ENCODE data around the gene DTNBP1. TPM values are rescaled to one million over a fixed set of nuclear protein-coding genes. Genes with fewer than 3 reads are reported as not detected.

Gene DTNBP1
- total RNA-seq, 1 donor from 2014 or later = 19.2 TPM

GRCh38 chr6:15665237-15665636 is 2.4 kb upstream of the DTNBP1 start:
- no peak for TF ChIP-seq CTCF (IDR thresholded peaks at IDR 0.05; ENCODE audit: borderline replicate concordance)
- no peak for DNase-seq
- Histone ChIP-seq H3K36me3 (no peaks in the 10 kb centered on the region), H3K4me1 (peaks cover 25% of the 10 kb centered on the region), H3K4me3 (no peak overlapping the region), H3K9me3 (replicated peaks) (no peaks in the 10 kb centered on the region), H3K27me3 (ENCODE audit: low read depth) (peaks cover under 1% of the 10 kb centered on the region), H3K27ac (replicated peaks) (no peak overlapping the region)
- intact Hi-C loops (cut with micrococcal nuclease) = no loop called here

GRCh38 chr6:15663130-15663871 is 473 bp upstream of the DTNBP1 start:
- no peaks in the 10 kb centered on the region for H3K36me3 ChIP-seq
- no peak for TF ChIP-seq CTCF (IDR thresholded peaks at IDR 0.05; ENCODE audit: borderline replicate concordance)
- DNase-seq = no peak
- H3K27me3 ChIP-seq (ENCODE audit: low read depth) = no peaks in the 10 kb centered on the region
- H3K27ac ChIP-seq (replicated peaks) = peak overlapping the region; percentile 89
- intact Hi-C loops (cut with micrococcal nuclease) = no loop called here
- H3K9me3 ChIP-seq (replicated peaks) = no peaks in the 10 kb centered on the region
- H3K4me1 ChIP-seq = peaks cover 25% of the 10 kb centered on the region
- H3K4me3 ChIP-seq = peak overlapping the region; percentile 93

GRCh38 chr6:15661853-15662325 is 939 bp downstream of the DTNBP1 start:
- no peaks in the 10 kb centered on the region for H3K36me3 ChIP-seq
- H3K4me1 ChIP-seq = peaks cover 25% of the 10 kb centered on the region
- H3K27me3 ChIP-seq (ENCODE audit: low read depth) = no peaks in the 10 kb centered on the region
- no peaks in the 10 kb centered on the region for H3K9me3 ChIP-seq (replicated peaks)
- H3K27ac ChIP-seq (replicated peaks) = peak overlapping the region; percentile 89
- H3K4me3 ChIP-seq = peak overlapping the region; percentile 93
- DNase-seq = no peak
- intact Hi-C loops (cut with micrococcal nuclease) = no loop called here
- no peak for TF ChIP-seq CTCF (IDR thresholded peaks at IDR 0.05; ENCODE audit: borderline replicate concordance)

- no peaks in the 10 kb centered on the region for H3K36me3 ChIP-seq
- TF ChIP-seq CTCF (IDR thresholded peaks at IDR 0.05; ENCODE audit: borderline replicate concordance) = no peak
- no peak overlapping the region for H3K27ac ChIP-seq (replicated peaks)
- no peaks in the 10 kb centered on the region for H3K9me3 ChIP-seq (replicated peaks)
- H3K27me3 ChIP-seq (ENCODE audit: low read depth) = no peaks in the 10 kb centered on the region
- no peak for DNase-seq
- H3K4me3 ChIP-seq = no peak overlapping the region
- peaks cover 33% of the 10 kb centered on the region for H3K4me1 ChIP-seq
- intact Hi-C loops (cut with micrococcal nuclease) = no loop called here
Observed at GRCh38 chr6:15659181-15659580, 3.6 kb downstream of the DTNBP1 start.

GRCh38 chr6:15658181-15658744 is 4.6 kb downstream of the DTNBP1 start:
- Histone ChIP-seq H3K4me3 (no peak overlapping the region), H3K27ac (replicated peaks) (no peak overlapping the region), H3K4me1 (peaks cover 37% of the 10 kb centered on the region), H3K27me3 (ENCODE audit: low read depth) (no peaks in the 10 kb centered on the region), H3K9me3 (replicated peaks) (no peaks in the 10 kb centered on the region), H3K36me3 (no peaks in the 10 kb centered on the region)
- TF ChIP-seq CTCF (IDR thresholded peaks at IDR 0.05; ENCODE audit: borderline replicate concordance) = no peak
- no peak for DNase-seq
- intact Hi-C loops (cut with micrococcal nuclease) = no loop called here

Measured in left ventricle myocardium inferior (tissue), 1 donor.